CD1c-positive myeloid dendritic cell (primary cell): Measurements from ENCODE around the gene ALDH7A1.
A peak's percentile ranks its signal among the peaks of the same experiment; 100 is the strongest.
"Not testable (repeated sequence)": the region's sequence is repeated elsewhere in the genome, so short reads cannot be mapped to it uniquely, and the experiment has no call there.

Experiments used
- DNase-seq: peaks from one replicate; pipeline ENCODE4 v3.0.0-alpha.2; 2016; ENCODE audit errors: extremely low spot score

Gene ALDH7A1

GRCh38 chr5:126535856-126536545 is 59.0 kb downstream of the ALDH7A1 start:
- no peak for DNase-seq

- DNase-seq: no peak
Measured at GRCh38 chr5:126534553-126534952, 60.5 kb downstream of the ALDH7A1 start.

GRCh38 chr5:126531543-126532120 is 63.4 kb downstream of the ALDH7A1 start:
- DNase-seq: no peak

- DNase-seq: no peak
Measured at GRCh38 chr5:126527892-126528291, 67.1 kb downstream of the ALDH7A1 start.

GRCh38 chr5:126527158-126527557 is 67.9 kb downstream of the ALDH7A1 start:
- DNase-seq: no peak

- no peak for DNase-seq
Measured at GRCh38 chr5:126526493-126526892, 68.5 kb downstream of the ALDH7A1 start.

- DNase-seq: peak; percentile 4
Measured at GRCh38 chr5:126525630-126526245, 69.3 kb downstream of the ALDH7A1 start.

- no peak for DNase-seq
Measured at GRCh38 chr5:126523818-126524510, 71.1 kb downstream of the ALDH7A1 start.

- DNase-seq: no peak
Measured at GRCh38 chr5:126521130-126521529, 73.9 kb downstream of the ALDH7A1 start.

GRCh38 chr5:126520593-126520953 is 74.4 kb downstream of the ALDH7A1 start:
- DNase-seq: no peak

- no peak for DNase-seq
Measured at GRCh38 chr5:126519637-126520592, 75.1 kb downstream of the ALDH7A1 start.

- DNase-seq: not testable (repeated sequence)
Measured at GRCh38 chr5:126519223-126519622, 75.8 kb downstream of the ALDH7A1 start.

GRCh38 chr5:126516852-126517251 is 78.2 kb downstream of the ALDH7A1 start:
- DNase-seq: no peak

- DNase-seq: no peak
Measured at GRCh38 chr5:126516133-126516532, 78.9 kb downstream of the ALDH7A1 start.

- no peak for DNase-seq
Measured at GRCh38 chr5:126515337-126515736, 79.7 kb downstream of the ALDH7A1 start.

- DNase-seq: no peak
Measured at GRCh38 chr5:126514558-126515141, 80.4 kb downstream of the ALDH7A1 start.

GRCh38 chr5:126514131-126514557 is 80.9 kb downstream of the ALDH7A1 start:
- DNase-seq: peak; percentile 4

GRCh38 chr5:126513703-126514102 is 81.3 kb downstream of the ALDH7A1 start:
- no peak for DNase-seq

- no peak for DNase-seq
Measured at GRCh38 chr5:126513302-126513701, 81.7 kb downstream of the ALDH7A1 start.

GRCh38 chr5:126512451-126512850 is 82.6 kb downstream of the ALDH7A1 start:
- DNase-seq: no peak

- DNase-seq: no peak
Measured at GRCh38 chr5:126511961-126512360, 83.1 kb downstream of the ALDH7A1 start.
